Esophagus muscularis mucosa (tissue), 3 donors: ENCODE measurements around the gene EFCAB12.

Experiments used
- CTCF ChIP-seq, 3 experiments: fragments of 200-600 bp in 2 of 3; fragments of 450-650 bp in 1 of 3; sonication (generic) in 2 of 3; IDR thresholded peaks; one replicate each; pipeline ENCODE4 v1.5.1; 2017 to 2019; ENCODE audit warnings: antibody characterized with exemption in 3 of 3, mild to moderate bottlenecking in 2 of 3, moderate library complexity in 1 of 3
- POLR2A ChIP-seq: fragments of 450-650 bp; IDR thresholded peaks from one replicate; pipeline ENCODE4 v1.6.1; 2017; ENCODE audit warnings: antibody characterized with exemption, moderate library complexity, mild to moderate bottlenecking, low read depth

GRCh38 chr3:129424185-129424841, 4.1 kb downstream of the EFCAB12 start:
- TF ChIP-seq CTCF (IDR thresholded peaks at IDR 0.05): no peak
- no peak for TF ChIP-seq POLR2A
